Mucosa of rectum (tissue), 2 donors: ENCODE measurements around the gene VAV3.

Experiments
- H3K27ac ChIP-seq, 2 donors: one replicate each; pipeline ENCODE4 v1.7.0; 2013; ENCODE audit warnings: inconsistent platforms in 2 of 2, low read depth in 2 of 2, low read length in 2 of 2
- H3K27me3 ChIP-seq, 2 donors: one replicate each; pipeline ENCODE4 v1.7.0; 2013; ENCODE audit warnings: low read length in 2 of 2; ENCODE audit not compliant: control insufficient read depth in 2 of 2, insufficient read depth in 2 of 2
- H3K36me3 ChIP-seq, 2 donors: one replicate each; pipeline ENCODE4 v1.7.0; 2013; ENCODE audit warnings: low read length in 2 of 2; ENCODE audit not compliant: control insufficient read depth in 2 of 2, insufficient read depth in 2 of 2
- H3K4me1 ChIP-seq, 2 donors: one replicate each; pipeline ENCODE4 v1.7.0; 2013; ENCODE audit warnings: low read length in 2 of 2, mild to moderate bottlenecking in 1 of 2; ENCODE audit not compliant: control insufficient read depth in 2 of 2, insufficient read depth in 2 of 2
- H3K4me3 ChIP-seq, 2 donors: one replicate each; pipeline ENCODE4 v1.7.0; 2013; ENCODE audit warnings: low read length in 2 of 2
- H3K9ac ChIP-seq, 2 donors: one replicate each; pipeline ENCODE4 v1.7.0; 2013; ENCODE audit warnings: low read length in 2 of 2, low read depth in 1 of 2, mild to moderate bottlenecking in 1 of 2
- H3K9me3 ChIP-seq, 2 donors: one replicate each; pipeline ENCODE4 v1.7.0; 2013; ENCODE audit warnings: low read length in 2 of 2; ENCODE audit not compliant: control insufficient read depth in 2 of 2
- donor health status: healthy.
- donor health status: Normal muscosa, but diverticular disease.

The VAV3 gene

GRCh38 chr1:107604825-107605224 is 360.2 kb downstream of the VAV3 start:
- H3K27me3 ChIP-seq: no peaks in the 10 kb centered on the region
- H3K36me3 ChIP-seq: peaks cover 21 to 23% of the 10 kb centered on the region in 2 donors
- no peak overlapping the region for H3K27ac ChIP-seq
- H3K4me1 ChIP-seq: no peaks in the 10 kb centered on the region
- no peak overlapping the region for H3K9ac ChIP-seq
- H3K4me3 ChIP-seq: no peak overlapping the region
- no peaks in the 10 kb centered on the region for H3K9me3 ChIP-seq

DNA sequence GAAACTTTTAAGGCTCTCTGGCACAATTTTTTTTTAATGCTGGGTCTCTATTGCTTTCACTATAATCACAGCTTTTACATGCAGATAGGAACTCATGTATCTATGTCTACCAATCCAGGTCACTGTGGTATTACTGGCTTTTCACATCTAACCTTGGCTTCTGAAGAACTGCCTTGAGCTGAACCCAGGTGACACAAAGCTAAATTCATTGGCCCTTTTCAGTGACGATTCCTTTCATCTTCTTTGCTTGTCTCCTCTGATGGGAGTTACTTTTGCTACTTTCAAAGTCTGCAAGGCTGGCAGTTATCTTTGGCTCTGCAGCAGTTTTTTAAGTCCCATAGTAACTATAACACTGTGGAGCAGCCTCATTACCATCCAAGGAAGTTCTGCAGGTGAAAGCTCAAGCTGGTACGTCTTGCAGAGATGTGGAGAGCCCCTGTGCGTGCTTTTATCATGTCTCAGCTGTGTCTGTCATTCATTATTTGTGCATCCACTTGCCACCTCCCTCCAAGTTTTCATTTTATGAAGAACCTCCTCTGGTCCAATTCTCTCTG is 364.3 kb downstream of the VAV3 start:
- peaks cover 0 to 9% of the 10 kb centered on the region in 2 donors for H3K4me1 ChIP-seq
- H3K9me3 ChIP-seq: no peaks in the 10 kb centered on the region
- no peak overlapping the region for H3K4me3 ChIP-seq
- no peaks in the 10 kb centered on the region for H3K27me3 ChIP-seq
- H3K27ac ChIP-seq: no peak overlapping the region
- H3K9ac ChIP-seq: no peak overlapping the region
- peaks cover 19 to 23% of the 10 kb centered on the region in 2 donors for H3K36me3 ChIP-seq

GRCh38 chr1:107599220-107599619 is 365.8 kb downstream of the VAV3 start:
- peaks cover 21 to 26% of the 10 kb centered on the region in 2 donors for H3K36me3 ChIP-seq
- peaks cover 7 to 15% of the 10 kb centered on the region in 2 donors for H3K4me1 ChIP-seq
- H3K27ac ChIP-seq: no peak overlapping the region
- no peaks in the 10 kb centered on the region for H3K9me3 ChIP-seq
- H3K9ac ChIP-seq: no peak overlapping the region
- no peak overlapping the region for H3K4me3 ChIP-seq
- H3K27me3 ChIP-seq: no peaks in the 10 kb centered on the region

DNA sequence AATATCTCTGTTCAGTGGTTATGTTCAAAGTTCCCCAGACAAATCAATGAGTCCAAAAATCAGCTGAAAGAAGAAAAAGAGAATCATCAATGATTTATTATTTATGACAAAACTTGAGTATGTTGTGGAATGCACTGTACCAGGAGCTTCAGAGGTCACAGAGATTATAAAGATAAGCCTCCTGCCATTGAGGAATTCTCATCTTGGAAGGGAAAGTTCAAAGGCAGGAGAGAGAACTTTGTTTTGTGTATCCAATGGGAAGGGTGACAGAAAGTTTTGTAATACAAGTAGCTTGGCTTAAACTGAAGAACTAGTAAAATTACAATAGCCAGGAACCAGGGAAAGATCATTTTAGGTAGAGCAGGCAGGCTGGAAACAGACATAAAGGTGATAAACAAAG is 367.7 kb downstream of the VAV3 start:
- Histone ChIP-seq H3K9ac (no peak overlapping the region), H3K36me3 (peaks cover 21 to 26% of the 10 kb centered on the region in 2 donors), H3K4me3 (no peak overlapping the region), H3K4me1 (peaks cover 7 to 26% of the 10 kb centered on the region in 2 donors), H3K27me3 (no peaks in the 10 kb centered on the region), H3K27ac (peak overlapping the region in 1 of 2 donors; percentile 21), H3K9me3 (no peaks in the 10 kb centered on the region)

DNA sequence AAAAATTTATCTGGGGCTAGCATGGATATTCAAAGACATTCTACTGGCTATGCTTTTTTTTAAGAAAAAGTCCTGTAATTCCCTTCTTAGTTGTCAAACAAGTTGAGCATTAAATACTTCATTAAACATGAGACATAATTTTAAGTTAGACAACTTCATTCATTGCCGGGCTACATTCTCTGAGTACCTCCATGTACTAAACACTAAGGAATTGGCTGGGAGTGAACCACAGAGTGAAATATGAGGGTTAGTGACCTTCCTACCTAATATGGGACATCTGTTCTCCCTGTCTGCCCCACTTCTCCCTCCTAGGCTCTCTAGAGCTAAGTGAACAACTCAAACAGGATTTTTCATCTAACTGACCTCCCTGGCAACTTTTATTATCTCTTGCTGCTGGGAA is 370.4 kb downstream of the VAV3 start:
- Histone ChIP-seq H3K4me1 (peaks cover 7 to 31% of the 10 kb centered on the region in 2 donors), H3K27me3 (no peaks in the 10 kb centered on the region), H3K4me3 (no peak overlapping the region), H3K27ac (peak overlapping the region; percentile 66 to 79), H3K9me3 (no peaks in the 10 kb centered on the region), H3K36me3 (peaks cover 10 to 11% of the 10 kb centered on the region in 2 donors), H3K9ac (no peak overlapping the region)

- Histone ChIP-seq H3K4me3 (no peak overlapping the region), H3K27ac (peak overlapping the region; percentile 66 to 79), H3K27me3 (no peaks in the 10 kb centered on the region), H3K36me3 (peaks cover 10 to 11% of the 10 kb centered on the region in 2 donors), H3K9ac (no peak overlapping the region), H3K4me1 (peaks cover 7 to 28% of the 10 kb centered on the region in 2 donors), H3K9me3 (no peaks in the 10 kb centered on the region)
These were observed 371.3 kb downstream of the VAV3 start for GRCh38 chr1:107593501-107594209.

GRCh38 chr1:107590900-107591622 is 373.9 kb downstream of the VAV3 start:
- H3K36me3 ChIP-seq: peaks cover 13 to 16% of the 10 kb centered on the region in 2 donors
- H3K4me1 ChIP-seq: peaks cover 7 to 22% of the 10 kb centered on the region in 2 donors
- no peaks in the 10 kb centered on the region for H3K9me3 ChIP-seq
- H3K27me3 ChIP-seq: no peaks in the 10 kb centered on the region
- H3K9ac ChIP-seq: no peak overlapping the region
- H3K27ac ChIP-seq: no peak overlapping the region
- H3K4me3 ChIP-seq: no peak overlapping the region

DNA sequence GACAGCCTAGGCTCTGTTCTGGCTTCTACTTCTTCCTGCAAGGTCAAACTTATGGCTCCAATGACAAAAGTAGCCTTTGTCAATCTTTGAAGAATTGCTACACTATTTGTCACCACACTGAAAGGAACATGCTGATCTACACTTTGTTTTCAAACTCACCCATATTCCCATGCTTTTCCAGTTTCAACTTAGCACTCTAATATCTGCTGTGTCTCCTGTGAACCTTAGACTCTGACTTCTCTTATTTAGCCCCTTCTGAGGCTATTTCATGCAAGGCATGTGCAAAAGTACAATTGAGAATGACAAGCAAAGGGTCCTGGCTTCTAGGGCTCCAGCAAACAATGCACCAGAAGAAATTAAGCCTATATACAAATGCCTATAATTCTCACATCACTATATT is 374.9 kb downstream of the VAV3 start:
- Histone ChIP-seq H3K4me3 (no peak overlapping the region), H3K27me3 (no peaks in the 10 kb centered on the region), H3K27ac (no peak overlapping the region), H3K4me1 (peaks cover 7 to 22% of the 10 kb centered on the region in 2 donors), H3K9me3 (no peaks in the 10 kb centered on the region), H3K9ac (no peak overlapping the region), H3K36me3 (peaks cover 13 to 16% of the 10 kb centered on the region in 2 donors)

DNA sequence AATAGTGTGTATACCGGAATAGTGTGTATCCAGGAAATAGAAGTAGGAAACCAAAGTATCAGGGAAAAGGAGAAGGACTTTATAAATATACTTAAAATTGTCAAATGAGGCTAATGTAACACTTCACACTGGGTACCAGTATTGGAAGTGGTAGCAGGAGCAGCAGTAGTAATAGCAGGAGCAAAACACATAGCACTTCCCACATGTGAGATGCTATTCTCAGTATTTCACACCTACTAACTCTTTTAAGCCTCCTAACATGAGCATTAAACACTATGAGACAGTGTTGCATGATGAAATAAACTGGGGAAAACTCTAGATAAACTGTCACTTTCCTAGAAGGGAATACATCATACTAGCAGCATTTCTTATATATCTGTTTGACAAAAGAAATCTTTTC is 376.7 kb downstream of the VAV3 start:
- H3K36me3 ChIP-seq: peaks cover 16 to 17% of the 10 kb centered on the region in 2 donors
- H3K9ac ChIP-seq: no peak overlapping the region
- peaks cover 0 to 7% of the 10 kb centered on the region in 2 donors for H3K4me1 ChIP-seq
- H3K27me3 ChIP-seq: no peaks in the 10 kb centered on the region
- H3K4me3 ChIP-seq: no peak overlapping the region
- H3K9me3 ChIP-seq: no peaks in the 10 kb centered on the region
- H3K27ac ChIP-seq: no peak overlapping the region

DNA sequence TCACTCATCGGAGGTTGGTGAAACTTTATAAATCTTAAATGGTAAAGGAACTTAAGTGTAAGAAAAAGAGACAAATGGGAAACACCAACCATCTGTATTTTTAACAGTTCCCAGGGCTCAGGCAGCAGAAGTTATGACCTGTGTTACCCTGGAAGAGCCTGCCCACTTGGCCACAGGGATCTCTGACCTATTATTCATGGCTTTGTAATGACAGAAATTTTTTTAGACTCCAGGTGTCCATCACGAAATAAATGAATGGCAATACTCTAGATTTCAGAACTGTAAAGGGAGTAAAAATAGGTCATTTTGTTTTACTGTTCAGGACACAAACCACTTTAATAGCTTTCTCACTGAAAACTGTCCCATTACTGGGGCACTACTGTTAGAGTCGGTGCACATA is 389.8 kb downstream of the VAV3 start:
- Histone ChIP-seq H3K4me1 (peaks cover 0 to 2% of the 10 kb centered on the region in 2 donors), H3K27ac (no peak overlapping the region)

More for the DNA sequence above, 389.8 kb downstream of the VAV3 start:
- H3K9ac ChIP-seq: no peak overlapping the region
- H3K27me3 ChIP-seq: no peaks in the 10 kb centered on the region
- no peaks in the 10 kb centered on the region for H3K9me3 ChIP-seq
- peaks cover 25 to 31% of the 10 kb centered on the region in 2 donors for H3K36me3 ChIP-seq
- H3K4me3 ChIP-seq: no peak overlapping the region
